ENCODE results near the gene MEIOC.

- TF ChIP-seq CTCF (IDR thresholded peaks at IDR 0.05): no peak
- TF ChIP-seq POLR2A (IDR thresholded peaks at IDR 0.05; ENCODE audit: low read depth): no peak
- no peak for TF ChIP-seq POLR2AphosphoS5 (IDR thresholded peaks at IDR 0.05)
Observed at GRCh38 chr17:44688675-44689476, 32.6 kb downstream of the MEIOC start.

Data from esophagus muscularis mucosa (tissue), 3 donors.